Transverse colon (tissue), 4 donors: ENCODE measurements around the gene DIS3L2.

Experiments
- CTCF ChIP-seq, 5 experiments: fragments of 200-600 bp in 3 of 5; fragments of 450-650 bp in 2 of 5; sonication (generic) in 3 of 5; IDR thresholded peaks; 1 replicate in 2 of 5; 2 replicates in 3 of 5; pipeline ENCODE4 v1.5.1; 2016 to 2017; ENCODE audit warnings: antibody characterized with exemption in 5 of 5, inconsistent platforms in 3 of 5, mild to moderate bottlenecking in 2 of 5, moderate library complexity in 1 of 5
- EP300 ChIP-seq: sonication (generic); formaldehyde crosslinking; IDR thresholded peaks from one replicate; pipeline ENCODE4 v1.6.1; 2017; ENCODE audit warnings: antibody characterized with exemption, low read depth
- POLR2A ChIP-seq: fragments of 450-650 bp; IDR thresholded peaks from one replicate; pipeline ENCODE4 v1.6.1; 2016; ENCODE audit warnings: antibody characterized with exemption, mild to moderate bottlenecking, moderate library complexity
- POLR2AphosphoS5 ChIP-seq, 3 donors: sonication (generic); formaldehyde crosslinking; IDR thresholded peaks; one replicate each; pipeline ENCODE4 v1.6.1; 2016; ENCODE audit warnings: antibody characterized with exemption in 3 of 3

- TF ChIP-seq CTCF (IDR thresholded peaks at IDR 0.05) (no peak), POLR2A (no peak), POLR2AphosphoS5 (IDR thresholded peaks at IDR 0.05) (no peak), EP300 (no peak)
These were observed 391.1 kb downstream of the DIS3L2 start for GRCh38 chr2:232352511-232353091.
